ENCODE results near the gene GOLT1B.

GOLT1B gene

GRCh38 chr12:21561158-21561557 is 59.6 kb downstream of the GOLT1B start:
- TF ChIP-seq, protein P1, sequence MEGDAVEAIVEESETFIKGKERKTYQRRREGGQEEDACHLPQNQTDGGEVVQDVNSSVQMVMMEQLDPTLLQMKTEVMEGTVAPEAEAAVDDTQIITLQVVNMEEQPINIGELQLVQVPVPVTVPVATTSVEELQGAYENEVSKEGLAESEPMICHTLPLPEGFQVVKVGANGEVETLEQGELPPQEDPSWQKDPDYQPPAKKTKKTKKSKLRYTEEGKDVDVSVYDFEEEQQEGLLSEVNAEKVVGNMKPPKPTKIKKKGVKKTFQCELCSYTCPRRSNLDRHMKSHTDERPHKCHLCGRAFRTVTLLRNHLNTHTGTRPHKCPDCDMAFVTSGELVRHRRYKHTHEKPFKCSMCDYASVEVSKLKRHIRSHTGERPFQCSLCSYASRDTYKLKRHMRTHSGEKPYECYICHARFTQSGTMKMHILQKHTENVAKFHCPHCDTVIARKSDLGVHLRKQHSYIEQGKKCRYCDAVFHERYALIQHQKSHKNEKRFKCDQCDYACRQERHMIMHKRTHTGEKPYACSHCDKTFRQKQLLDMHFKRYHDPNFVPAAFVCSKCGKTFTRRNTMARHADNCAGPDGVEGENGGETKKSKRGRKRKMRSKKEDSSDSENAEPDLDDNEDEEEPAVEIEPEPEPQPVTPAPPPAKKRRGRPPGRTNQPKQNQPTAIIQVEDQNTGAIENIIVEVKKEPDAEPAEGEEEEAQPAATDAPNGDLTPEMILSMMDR (conservative IDR thresholded peaks at IDR 0.05; ENCODE audit: low read length) = no peak
- no peak for DNase-seq (ENCODE audit: low read depth)
- no peak overlapping the region for H3K4me3 ChIP-seq (ENCODE audit: low read length)

DNA sequence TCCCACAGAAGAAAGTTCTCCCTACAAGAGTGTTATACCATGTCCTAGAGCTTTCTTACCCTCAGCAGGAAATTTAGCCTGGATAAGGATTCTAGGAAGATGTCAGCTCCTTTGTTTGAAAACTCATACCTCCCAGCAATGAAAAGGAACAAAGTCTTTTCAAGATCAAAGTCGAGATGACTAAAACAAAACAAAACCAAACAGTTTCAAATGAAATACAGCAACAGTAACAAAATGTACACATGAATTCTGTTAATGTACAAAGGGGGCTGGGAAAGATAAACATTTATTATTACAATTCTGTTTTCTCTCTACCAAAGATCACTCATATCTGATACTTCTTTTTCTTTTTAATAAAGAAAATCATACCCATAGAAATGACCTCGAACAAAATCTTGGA is 61.3 kb downstream of the GOLT1B start:
- no peak for DNase-seq (ENCODE audit: low read depth)
- H3K4me3 ChIP-seq (ENCODE audit: low read length) = no peak overlapping the region
- TF ChIP-seq, protein P1 (conservative IDR thresholded peaks at IDR 0.05; ENCODE audit: low read length) = no peak

GRCh38 chr12:21566223-21566906 is 64.8 kb downstream of the GOLT1B start:
- TF ChIP-seq, protein P1 (conservative IDR thresholded peaks at IDR 0.05; ENCODE audit: low read length) = no peak
- no peak overlapping the region for H3K4me3 ChIP-seq (ENCODE audit: low read length)
- DNase-seq (ENCODE audit: low read depth) = no peak

- TF ChIP-seq, protein P1 (conservative IDR thresholded peaks at IDR 0.05; ENCODE audit: low read length) = no peak
- no peak for DNase-seq (ENCODE audit: low read depth)
- H3K4me3 ChIP-seq (ENCODE audit: low read length) = no peak overlapping the region
Measured at GRCh38 chr12:21566907-21567394, 65.4 kb downstream of the GOLT1B start.
